ENCODE results near the gene SLC9A5. TPM values are rescaled to one million over a fixed set of nuclear protein-coding genes. Genes with fewer than 3 reads are reported as not detected.

The SLC9A5 gene
- total and polyA plus RNA-seq, 2 donors (not counting 3 experiments of a cell fraction or from before 2014, with no cell fraction given) = 2.7 to 2.8 TPM

DNA sequence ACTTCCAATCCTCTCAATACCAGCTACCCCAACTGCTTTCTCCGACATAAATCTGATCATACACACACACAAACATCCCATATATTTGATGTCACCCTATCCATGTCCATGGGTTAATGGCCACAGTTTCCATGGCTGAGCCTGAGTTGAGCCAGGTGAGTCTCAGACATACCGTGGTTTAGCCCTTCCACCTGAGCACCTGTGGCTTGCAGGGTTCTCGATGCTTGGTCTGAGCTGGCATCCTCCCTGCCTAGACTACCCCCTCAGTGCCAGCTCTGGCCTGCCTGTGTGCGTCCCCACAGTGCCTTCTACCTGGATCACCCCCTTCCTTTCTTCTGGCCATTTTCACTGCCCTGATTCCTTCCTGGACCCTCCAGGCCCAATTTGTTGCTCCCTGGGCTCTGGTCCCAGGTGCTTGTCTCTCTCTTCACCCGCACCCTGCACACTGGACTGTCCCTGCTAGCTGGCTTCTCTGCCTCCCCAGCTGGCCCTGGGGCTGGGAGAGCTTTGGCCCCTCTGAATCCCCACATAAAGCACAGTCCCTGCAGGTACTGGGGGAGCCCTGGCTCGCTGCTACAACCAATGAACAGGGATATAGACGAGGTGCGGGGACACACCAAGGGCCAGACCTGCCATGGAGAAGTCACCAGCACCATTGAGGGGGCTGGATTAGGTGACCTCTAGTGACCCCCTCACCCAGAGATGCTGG is 42.5 kb upstream of the SLC9A5 start:
- TF ChIP-seq EZH2 (IDR thresholded peaks at IDR 0.05; ENCODE audit: borderline replicate concordance, low read depth, low read length, severe bottlenecking) = no peak
- no peak for TF ChIP-seq POLR2A (IDR thresholded peaks at IDR 0.05; ENCODE audit: low read depth, low read length)
- TF ChIP-seq POLR2AphosphoS5 (IDR thresholded peaks at IDR 0.05; ENCODE audit: insufficient read depth, low read depth, low read length) = no peak
- TF ChIP-seq JUN (IDR thresholded peaks at IDR 0.05; ENCODE audit: borderline replicate concordance, insufficient read depth, insufficient read length, low read depth) = no peak
- TF ChIP-seq FOS (IDR thresholded peaks at IDR 0.05; ENCODE audit: borderline replicate concordance, insufficient read depth, low read length) = no peak
- TF ChIP-seq, protein P1, sequence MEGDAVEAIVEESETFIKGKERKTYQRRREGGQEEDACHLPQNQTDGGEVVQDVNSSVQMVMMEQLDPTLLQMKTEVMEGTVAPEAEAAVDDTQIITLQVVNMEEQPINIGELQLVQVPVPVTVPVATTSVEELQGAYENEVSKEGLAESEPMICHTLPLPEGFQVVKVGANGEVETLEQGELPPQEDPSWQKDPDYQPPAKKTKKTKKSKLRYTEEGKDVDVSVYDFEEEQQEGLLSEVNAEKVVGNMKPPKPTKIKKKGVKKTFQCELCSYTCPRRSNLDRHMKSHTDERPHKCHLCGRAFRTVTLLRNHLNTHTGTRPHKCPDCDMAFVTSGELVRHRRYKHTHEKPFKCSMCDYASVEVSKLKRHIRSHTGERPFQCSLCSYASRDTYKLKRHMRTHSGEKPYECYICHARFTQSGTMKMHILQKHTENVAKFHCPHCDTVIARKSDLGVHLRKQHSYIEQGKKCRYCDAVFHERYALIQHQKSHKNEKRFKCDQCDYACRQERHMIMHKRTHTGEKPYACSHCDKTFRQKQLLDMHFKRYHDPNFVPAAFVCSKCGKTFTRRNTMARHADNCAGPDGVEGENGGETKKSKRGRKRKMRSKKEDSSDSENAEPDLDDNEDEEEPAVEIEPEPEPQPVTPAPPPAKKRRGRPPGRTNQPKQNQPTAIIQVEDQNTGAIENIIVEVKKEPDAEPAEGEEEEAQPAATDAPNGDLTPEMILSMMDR (IDR thresholded peaks at IDR 0.05; ENCODE audit: extremely low read depth in 1 of 2, insufficient read depth in 1 of 2, low read depth in 1 of 2, low read length in 2 of 2) = no peak
- TF ChIP-seq GATA2 (IDR thresholded peaks at IDR 0.05; ENCODE audit: insufficient read depth, insufficient read length, low read depth, low read length) = no peak
- TF ChIP-seq MYC (IDR thresholded peaks at IDR 0.05; ENCODE audit: low read depth, low read length) = no peak
- no peak for TF ChIP-seq MAX (IDR thresholded peaks at IDR 0.05; ENCODE audit: insufficient read depth, insufficient read length)
- Histone ChIP-seq H3K79me2 (ENCODE audit: control insufficient read depth, insufficient read depth, low read length) (no peaks in the 10 kb centered on the region), H3K36me3 (ENCODE audit: control insufficient read depth in 2 of 2, extremely low read depth in 1 of 2, insufficient read depth in 2 of 2, low read length in 2 of 2) (peaks cover 0 to 26% of the 10 kb centered on the region in 2 experiments), H3K9me1 (replicated peaks; ENCODE audit: control insufficient read depth, extremely low read depth, insufficient read depth, low read length) (no peaks in the 10 kb centered on the region), H4K20me1 (replicated peaks; ENCODE audit: control insufficient read depth, extremely low read depth, insufficient read depth, low read length) (no peaks in the 10 kb centered on the region), H3K4me1 (ENCODE audit: control insufficient read depth, extremely low read depth, insufficient read depth, low read length) (no peaks in the 10 kb centered on the region), H3K9ac (replicated peaks; ENCODE audit: extremely low read depth, insufficient read depth, low read length) (no peak overlapping the region), H3K9me3 (replicated peaks; ENCODE audit: control insufficient read depth, insufficient read depth, low read length) (no peaks in the 10 kb centered on the region), H2AFZ (ENCODE audit: low read depth, low read length) (no peak overlapping the region), H3K27ac (ENCODE audit: insufficient read depth, low read depth, low read length) (no peak overlapping the region), H3K27me3 (ENCODE audit: control insufficient read depth in 2 of 2, insufficient read depth in 2 of 2, low read length in 2 of 2) (no peaks in the 10 kb centered on the region), H3K4me3 (replicated peaks in 1 of 3; ENCODE audit: insufficient read depth in 1 of 3, low read depth in 1 of 3, low read length in 3 of 3) (no peak overlapping the region), H3K4me2 (ENCODE audit: insufficient read depth, low read length) (no peak overlapping the region)
- CTCF ChIA-PET = interaction anchor here (0.9 kb wide), 1 partner anchor 8 kb away, joined by 3 read pairs; no protein-coding TSS in a partner anchor
- dilution Hi-C loops (cut with MboI; ENCODE audit: extremely low pct_ligation_motif_present, low sequenced_read_pairs) = no loop called here
- intact Hi-C loops (cut with micrococcal nuclease) = no loop called here
- BruUV-seq (replicated peaks) = no TSS peak
- FAIRE-seq (no peak), DNase-seq (ENCODE audit: low read depth, low spot score) (no peak)
- POLR2A ChIA-PET = no interaction called here

Data from endothelial cell of umbilical vein (primary cell).